Ascending aorta (tissue), 2 donors: ENCODE data around the gene H2BW2. TPM values are rescaled to one million over a fixed set of nuclear protein-coding genes. Genes with fewer than 3 reads are reported as not detected.
"Not testable (repeated sequence)": the region's sequence is repeated elsewhere in the genome, so short reads cannot be mapped to it uniquely, and the experiment has no call there.

Experiments used
- DNase-seq, 2 donors: peaks; one replicate each; pipeline ENCODE4 v3.0.0-alpha.2; 2019; ENCODE audit warnings: low spot score in 2 of 2
- H3K27ac ChIP-seq, 2 donors: fragments of 200-600 bp; sonication (generic); one replicate each; pipeline ENCODE4 v1.5.1; 2016 to 2017; ENCODE audit warnings: mild to moderate bottlenecking in 1 of 2
- H3K27me3 ChIP-seq: fragments of 200-600 bp; sonication (generic); one replicate; pipeline ENCODE4 v1.5.1; 2017
- H3K36me3 ChIP-seq, 2 donors: fragments of 200-600 bp; sonication (generic); one replicate each; pipeline ENCODE4 v1.5.1; 2016
- H3K4me1 ChIP-seq, 2 donors: fragments of 200-600 bp; sonication (generic); one replicate each; pipeline ENCODE4 v1.5.1; 2016 to 2017; ENCODE audit warnings: mild to moderate bottlenecking in 1 of 2
- H3K4me3 ChIP-seq, 2 donors: fragments of 200-600 bp; sonication (generic); one replicate each; pipeline ENCODE4 v1.5.1; 2016 to 2017; ENCODE audit warnings: mild to moderate bottlenecking in 1 of 2
- H3K9me3 ChIP-seq, 2 donors: fragments of 200-600 bp; sonication (generic); one replicate each; pipeline ENCODE4 v1.5.1; 2016
- intact Hi-C: fragments of 100-400 bp; cut with DNase I; formaldehyde crosslinking; loops from one replicate; pipeline ENCODE4 v1.15.1; 2023
- total RNA-seq: library from RNA; depleted of rRNA; stranded (reverse); fragments of >200 nt; gene quantifications from one replicate; pipeline ENCODE4 v1.1.0, GENCODE V29; 2016
- TF ChIP-seq, protein P1 (sequence below), 3 experiments: fragments of 200-600 bp in 2 of 3; fragments of 450-650 bp in 1 of 3; sonication (generic) in 2 of 3; IDR thresholded peaks; one replicate each; pipeline ENCODE4 v1.5.1; 2016 to 2019; ENCODE audit warnings: antibody characterized with exemption in 3 of 3, mild to moderate bottlenecking in 1 of 3, moderate library complexity in 1 of 3

The H2BW2 gene
- total RNA-seq: not detected

DNA sequence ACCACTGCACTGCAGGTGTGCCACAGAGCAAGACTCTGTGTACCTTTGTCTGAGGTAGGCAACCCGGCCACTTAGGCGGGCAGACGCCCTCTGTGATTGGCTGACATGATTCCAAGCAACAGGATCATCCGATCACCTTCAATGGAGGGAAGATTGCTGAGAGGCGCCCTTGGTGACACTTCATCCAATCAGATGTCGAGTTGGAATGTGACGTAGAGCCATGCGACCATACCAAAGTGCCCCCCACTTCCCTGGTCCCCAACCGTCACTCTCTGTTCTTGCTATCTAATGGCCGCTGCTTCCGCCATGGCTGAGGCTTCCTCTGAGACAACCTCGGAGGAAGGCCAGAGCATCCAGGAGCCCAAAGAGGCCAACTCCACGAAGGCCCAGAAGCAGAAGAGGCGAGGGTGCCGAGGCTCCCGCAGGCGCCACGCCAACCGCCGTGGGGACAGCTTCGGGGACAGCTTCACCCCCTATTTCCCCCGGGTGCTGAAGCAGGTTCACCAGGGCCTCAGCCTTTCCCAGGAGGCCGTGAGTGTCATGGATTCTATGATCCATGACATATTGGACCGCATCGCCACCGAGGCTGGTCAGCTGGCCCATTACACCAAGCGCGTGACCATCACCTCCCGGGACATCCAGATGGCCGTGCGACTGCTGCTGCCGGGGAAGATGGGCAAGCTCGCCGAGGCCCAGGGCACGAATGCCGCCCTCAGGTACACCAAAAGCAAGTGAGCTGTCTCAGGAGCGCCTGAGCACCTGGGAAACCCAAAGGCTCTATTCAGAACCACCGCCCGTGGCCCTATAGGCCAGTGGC lies at the start of gene H2BW2:
Gene H2BW2 (plus strand): TSS at position 268 of the 817 bp plus-strand sequence. CDS start 39 bp downstream, at position 307.
- no peaks in the 10 kb centered on the region for H3K36me3 ChIP-seq

DNA sequence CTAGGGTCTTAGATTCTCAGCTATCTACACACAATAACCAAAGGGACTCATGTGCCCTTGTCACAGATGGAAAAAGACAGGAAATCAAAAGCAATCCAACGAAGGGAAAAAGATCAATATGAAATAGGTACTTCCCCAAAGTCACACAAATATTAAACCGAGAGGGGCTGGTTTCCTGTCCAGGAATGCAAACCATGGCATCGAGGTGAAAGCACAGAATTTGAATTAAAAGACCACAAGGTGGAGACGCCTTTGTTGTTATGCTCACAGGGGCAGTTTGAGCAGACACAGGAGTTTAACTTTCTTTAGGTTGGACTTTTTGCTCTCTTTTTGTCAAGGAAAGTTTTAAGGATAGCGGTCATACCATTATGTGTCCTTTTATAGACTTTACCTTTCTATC lies 40.5 kb upstream of the H2BW2 start:
- intact Hi-C loops: no loop called here
- no peak for DNase-seq
- no peaks in the 10 kb centered on the region for H3K27me3 ChIP-seq

More for the DNA sequence above, at the start of gene H2BW2:
- Histone ChIP-seq H3K9me3 (no peaks in the 10 kb centered on the region), H3K4me1 (no peaks in the 10 kb centered on the region), H3K27me3 (no peaks in the 10 kb centered on the region), H3K27ac (no peak within 1 kb of the TSS), H3K4me3 (no peak within 1 kb of the TSS)
- TF ChIP-seq, protein P1, sequence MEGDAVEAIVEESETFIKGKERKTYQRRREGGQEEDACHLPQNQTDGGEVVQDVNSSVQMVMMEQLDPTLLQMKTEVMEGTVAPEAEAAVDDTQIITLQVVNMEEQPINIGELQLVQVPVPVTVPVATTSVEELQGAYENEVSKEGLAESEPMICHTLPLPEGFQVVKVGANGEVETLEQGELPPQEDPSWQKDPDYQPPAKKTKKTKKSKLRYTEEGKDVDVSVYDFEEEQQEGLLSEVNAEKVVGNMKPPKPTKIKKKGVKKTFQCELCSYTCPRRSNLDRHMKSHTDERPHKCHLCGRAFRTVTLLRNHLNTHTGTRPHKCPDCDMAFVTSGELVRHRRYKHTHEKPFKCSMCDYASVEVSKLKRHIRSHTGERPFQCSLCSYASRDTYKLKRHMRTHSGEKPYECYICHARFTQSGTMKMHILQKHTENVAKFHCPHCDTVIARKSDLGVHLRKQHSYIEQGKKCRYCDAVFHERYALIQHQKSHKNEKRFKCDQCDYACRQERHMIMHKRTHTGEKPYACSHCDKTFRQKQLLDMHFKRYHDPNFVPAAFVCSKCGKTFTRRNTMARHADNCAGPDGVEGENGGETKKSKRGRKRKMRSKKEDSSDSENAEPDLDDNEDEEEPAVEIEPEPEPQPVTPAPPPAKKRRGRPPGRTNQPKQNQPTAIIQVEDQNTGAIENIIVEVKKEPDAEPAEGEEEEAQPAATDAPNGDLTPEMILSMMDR (IDR thresholded peaks at IDR 0.05): no peak
- intact Hi-C loops: no loop called here
- no peak for DNase-seq

DNA sequence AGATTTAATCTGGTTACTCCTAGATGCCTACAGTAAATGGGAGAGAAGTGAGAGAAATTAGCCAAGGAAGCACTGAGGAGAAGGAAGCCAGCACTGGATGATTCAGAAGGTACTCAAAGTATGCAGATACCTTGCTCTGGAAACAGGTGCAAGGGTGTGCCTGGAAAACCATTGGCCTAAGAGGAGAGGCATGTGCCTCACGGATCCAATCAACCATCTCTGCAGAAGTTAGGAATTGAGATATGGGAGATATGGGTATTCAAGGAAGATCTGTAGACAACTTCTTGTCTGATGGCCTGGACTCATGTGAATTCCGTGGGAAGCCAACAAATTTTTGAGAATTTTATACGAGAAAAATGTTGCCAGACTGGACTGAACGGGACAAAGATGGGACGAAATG lies 30.9 kb upstream of the H2BW2 start:
- H3K36me3 ChIP-seq: no peaks in the 10 kb centered on the region
- TF ChIP-seq, protein P1 (IDR thresholded peaks at IDR 0.05): no peak
- no peaks in the 10 kb centered on the region for H3K27me3 ChIP-seq
- no peak overlapping the region for H3K27ac ChIP-seq
- no peaks in the 10 kb centered on the region for H3K4me1 ChIP-seq
- no peak for DNase-seq
- H3K9me3 ChIP-seq: no peaks in the 10 kb centered on the region
- intact Hi-C loops: no loop called here
- no peak overlapping the region for H3K4me3 ChIP-seq

More for the DNA sequence above, 40.5 kb upstream of the H2BW2 start:
- Histone ChIP-seq H3K4me3 (no peak overlapping the region), H3K27ac (no peak overlapping the region), H3K4me1 (peaks cover 0 to 17% of the 10 kb centered on the region in 2 donors), H3K9me3 (no peaks in the 10 kb centered on the region), H3K36me3 (no peaks in the 10 kb centered on the region)
- TF ChIP-seq, protein P1 (IDR thresholded peaks at IDR 0.05): no peak

DNA sequence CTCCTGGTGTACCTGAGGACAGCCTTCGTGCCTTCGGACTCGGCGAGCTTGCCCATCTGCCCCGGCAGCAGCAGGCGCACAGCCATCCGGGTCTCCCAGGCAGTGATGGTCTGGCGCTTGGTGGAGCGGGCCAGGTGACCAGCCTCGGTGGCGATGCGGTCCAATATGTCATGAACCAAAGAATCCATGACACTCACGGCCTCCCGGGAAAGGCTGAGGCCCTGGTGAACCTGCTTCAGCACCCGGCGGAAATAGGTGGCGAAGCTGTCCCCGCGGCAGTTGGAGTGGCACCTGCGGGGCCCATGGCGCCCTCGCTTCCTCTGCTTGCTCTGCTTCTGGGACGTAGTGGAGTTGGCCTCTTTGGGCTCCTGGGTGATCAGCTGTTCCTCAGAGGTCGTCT lies 26.6 kb upstream of the H2BW2 start:
- H3K27ac ChIP-seq: no peak overlapping the region
- TF ChIP-seq, protein P1 (IDR thresholded peaks at IDR 0.05): no peak
- no peaks in the 10 kb centered on the region for H3K4me1 ChIP-seq
- no peak overlapping the region for H3K4me3 ChIP-seq
- H3K9me3 ChIP-seq: no peaks in the 10 kb centered on the region
- no peak for DNase-seq
- intact Hi-C loops: no loop called here
- H3K27me3 ChIP-seq: no peaks in the 10 kb centered on the region
- H3K36me3 ChIP-seq: no peaks in the 10 kb centered on the region

DNA sequence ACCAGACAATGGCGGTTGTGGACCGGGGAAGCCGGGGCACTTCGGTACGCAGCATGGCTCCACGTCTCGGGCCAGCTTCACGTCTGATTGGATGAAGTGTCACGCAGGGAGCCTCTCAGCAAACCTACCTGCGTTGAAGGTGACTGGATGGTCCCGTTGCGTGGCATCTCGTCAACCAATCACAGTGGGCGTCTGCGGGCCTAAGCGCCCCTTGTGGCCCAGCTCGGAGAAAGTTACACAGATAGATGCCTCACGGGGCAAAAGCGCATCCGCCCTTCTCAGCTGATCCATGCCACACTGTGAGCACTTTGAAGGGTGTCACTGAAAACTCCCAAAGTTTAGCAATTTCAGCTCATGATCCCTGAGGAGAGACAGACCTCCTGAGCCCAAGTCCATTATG lies 26.1 kb upstream of the H2BW2 start, which contains the start of gene H2BW1:
Gene H2BW1 (minus strand): TSS at position 103 of the 400 bp plus-strand sequence. CDS start 132 bp downstream, outside the sequence.
- no peak for DNase-seq
- Histone ChIP-seq H3K4me1 (no peaks in the 10 kb centered on the region), H3K9me3 (no peaks in the 10 kb centered on the region), H3K4me3 (no peak within 1 kb of the TSS), H3K27me3 (no peaks in the 10 kb centered on the region), H3K36me3 (no peaks in the 10 kb centered on the region), H3K27ac (no peak within 1 kb of the TSS)
- TF ChIP-seq, protein P1 (IDR thresholded peaks at IDR 0.05): no peak
- intact Hi-C loops: no loop called here

DNA sequence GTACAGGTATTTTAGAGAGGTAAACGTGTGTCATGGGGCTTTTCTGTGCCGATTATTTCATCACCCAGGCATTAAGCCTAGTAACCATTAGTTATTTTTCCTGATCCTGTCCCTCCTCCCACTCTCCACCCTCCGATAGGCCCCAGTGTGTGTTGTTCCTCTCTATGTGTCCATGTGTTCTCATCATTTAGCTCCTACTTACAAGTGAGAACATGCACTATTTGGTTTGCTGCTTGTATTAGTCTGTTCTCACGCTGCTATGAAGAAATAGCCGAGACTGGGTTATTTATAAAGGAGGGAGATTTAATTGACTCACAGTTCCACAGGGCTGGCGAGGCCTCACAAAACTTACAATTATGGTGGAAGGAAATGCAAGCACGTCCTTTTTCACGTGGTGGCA lies 24.2 kb upstream of the H2BW2 start:
- intact Hi-C loops, H3K36me3 ChIP-seq, H3K27me3 ChIP-seq, DNase-seq, H3K4me3 ChIP-seq, H3K27ac ChIP-seq, H3K9me3 ChIP-seq, H3K4me1 ChIP-seq: not testable (repeated sequence)
